ENCODE results near the gene OR10S1.
"Not testable (repeated sequence)": the region's sequence is repeated elsewhere in the genome, so short reads cannot be mapped to it uniquely, and the experiment has no call there.

Gene OR10S1, protein sequence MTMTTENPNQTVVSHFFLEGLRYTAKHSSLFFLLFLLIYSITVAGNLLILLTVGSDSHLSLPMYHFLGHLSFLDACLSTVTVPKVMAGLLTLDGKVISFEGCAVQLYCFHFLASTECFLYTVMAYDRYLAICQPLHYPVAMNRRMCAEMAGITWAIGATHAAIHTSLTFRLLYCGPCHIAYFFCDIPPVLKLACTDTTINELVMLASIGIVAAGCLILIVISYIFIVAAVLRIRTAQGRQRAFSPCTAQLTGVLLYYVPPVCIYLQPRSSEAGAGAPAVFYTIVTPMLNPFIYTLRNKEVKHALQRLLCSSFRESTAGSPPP

GRCh38 chr11:123977731-123978347, at the start of gene OR10S1:
Gene OR10S1 (minus strand): TSS chr11:123977781. CDS start chr11:123977664, 117 bp downstream.
- DNase-seq = no peak

GRCh38 chr11:124026498-124026897, 48.9 kb upstream of the OR10S1 start, which contains the start of gene OR10G8:
Gene OR10G8 (plus strand): TSS chr11:124026798. CDS start chr11:124029623, 2,825 bp downstream.
- DNase-seq = no peak

- DNase-seq = not testable (repeated sequence)
Measured at GRCh38 chr11:124015837-124016236, 38.3 kb upstream of the OR10S1 start.

DNA sequence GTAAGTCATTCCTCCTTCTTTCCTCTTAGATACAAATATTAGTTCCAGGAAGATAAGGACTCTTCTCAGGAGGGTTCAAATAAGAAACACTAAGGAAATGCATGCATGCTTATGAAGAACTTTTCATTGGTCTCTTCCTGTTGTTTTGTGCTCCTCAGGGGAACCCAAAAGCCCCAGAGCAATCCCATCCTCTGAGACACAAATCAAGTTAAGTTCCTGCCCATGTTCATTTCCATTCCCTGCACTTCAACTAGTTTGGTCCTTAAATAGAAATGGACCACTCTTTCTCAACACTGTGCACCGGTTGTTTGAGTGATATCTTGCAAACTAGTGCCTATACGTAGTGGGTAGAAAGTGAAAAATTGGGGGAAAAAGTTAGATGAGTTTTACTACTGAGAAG, 35.1 kb upstream of the OR10S1 start, which contains the start of gene OR10G4:
Gene OR10G4, plus strand, starts transcription at position 301 of the 400 bp plus-strand sequence. CDS start 2,578 bp downstream, outside the sequence.
- DNase-seq = no peak

DNA sequence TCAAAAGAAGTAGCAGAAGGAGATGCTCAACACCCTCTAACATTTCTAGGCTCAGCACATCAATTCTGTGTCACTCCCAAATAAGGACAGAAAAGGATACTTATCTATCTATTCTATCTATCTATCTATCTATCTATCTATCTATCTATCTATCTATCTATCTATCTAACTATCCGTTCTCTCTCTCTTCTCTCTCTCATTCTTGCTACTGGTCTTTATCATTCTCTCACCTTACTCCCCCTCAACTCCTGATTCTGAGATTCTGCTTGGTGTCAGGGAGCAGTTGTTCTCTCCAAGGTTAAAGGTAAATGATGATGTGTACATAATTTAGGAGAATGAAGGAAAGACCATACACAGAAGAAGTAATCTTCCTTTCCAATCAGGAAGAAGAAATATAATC, 17.5 kb upstream of the OR10S1 start, which contains the start of gene OR10G6:
Gene OR10G6, minus strand, starts transcription at position 43 of the 400 bp plus-strand sequence. Its CDS starts 0 bp downstream, at position 43.
- DNase-seq = no peak

- no peak for DNase-seq
Measured at GRCh38 chr11:123979311-123979710, 1.7 kb upstream of the OR10S1 start.

DNA sequence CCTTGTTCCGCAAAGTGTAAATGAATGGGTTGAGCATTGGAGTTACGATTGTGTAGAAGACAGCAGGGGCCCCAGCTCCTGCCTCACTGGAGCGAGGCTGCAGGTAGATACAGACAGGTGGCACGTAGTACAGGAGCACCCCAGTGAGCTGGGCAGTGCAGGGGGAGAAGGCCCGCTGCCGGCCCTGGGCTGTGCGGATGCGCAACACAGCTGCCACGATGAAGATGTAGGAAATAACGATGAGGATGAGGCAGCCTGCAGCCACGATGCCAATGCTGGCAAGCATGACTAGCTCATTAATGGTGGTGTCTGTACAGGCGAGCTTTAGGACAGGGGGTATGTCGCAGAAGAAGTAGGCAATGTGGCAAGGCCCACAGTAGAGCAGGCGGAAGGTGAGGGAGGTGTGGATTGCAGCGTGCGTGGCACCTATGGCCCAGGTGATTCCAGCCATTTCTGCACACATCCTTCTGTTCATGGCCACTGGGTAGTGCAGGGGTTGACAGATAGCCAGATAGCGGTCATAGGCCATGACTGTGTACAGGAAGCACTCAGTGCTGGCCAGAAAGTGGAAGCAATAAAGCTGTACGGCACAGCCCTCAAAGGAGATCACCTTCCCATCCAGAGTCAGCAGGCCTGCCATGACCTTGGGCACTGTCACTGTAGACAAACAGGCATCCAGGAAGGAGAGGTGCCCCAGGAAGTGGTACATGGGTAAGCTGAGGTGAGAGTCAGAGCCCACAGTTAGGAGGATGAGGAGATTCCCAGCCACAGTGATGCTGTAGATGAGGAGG, 616 bp downstream of the OR10S1 start:
- no peak for DNase-seq

DNA sequence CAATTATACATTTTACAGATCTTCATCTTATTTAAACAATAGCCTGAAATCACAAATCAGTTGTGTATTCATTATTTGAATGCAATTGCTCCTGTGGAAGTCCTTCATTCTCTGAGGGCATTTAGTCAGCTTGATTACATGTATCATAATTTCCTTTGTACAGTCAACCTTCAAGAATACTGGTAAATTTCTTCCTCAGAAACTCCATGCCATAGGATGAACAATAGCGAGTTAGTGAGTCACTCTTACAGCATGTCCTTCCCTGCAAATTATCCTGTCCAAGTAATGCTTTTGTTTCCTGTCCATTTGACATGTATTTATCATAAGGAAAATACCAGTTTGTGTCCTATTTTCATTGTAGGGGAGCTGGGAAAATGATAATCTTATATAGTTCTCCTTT, 3.8 kb downstream of the OR10S1 start:
- no peak for DNase-seq

- DNase-seq = no peak
Measured at GRCh38 chr11:123956752-123957151, 20.8 kb downstream of the OR10S1 start.

DNA sequence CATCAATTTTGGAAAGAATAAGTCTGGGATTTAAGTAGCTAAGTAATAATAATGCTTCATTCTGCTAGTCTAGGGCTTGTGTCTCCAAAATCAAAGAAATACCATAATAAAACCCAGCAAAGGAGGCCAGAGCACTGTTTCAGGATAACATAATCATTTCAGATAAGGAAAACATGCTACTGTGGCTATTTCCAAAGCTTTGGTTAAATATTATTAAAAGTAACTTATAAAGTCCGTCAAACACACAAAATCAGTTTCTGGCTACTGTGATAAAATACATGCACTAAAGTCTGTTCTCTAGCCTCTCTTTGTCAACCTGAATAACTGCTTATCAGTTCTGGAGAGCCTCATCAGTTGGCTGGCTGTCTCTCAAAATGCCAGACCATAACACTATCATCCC, 32.4 kb downstream of the OR10S1 start:
- DNase-seq = no peak

- no peak for DNase-seq
Measured at GRCh38 chr11:123943738-123944137, 33.8 kb downstream of the OR10S1 start, which contains the start of gene OR6T1. Gene OR6T1 (minus strand): TSS chr11:123943838. CDS start chr11:123943838, 0 bp downstream.

GRCh38 chr11:123942413-123942812, 35.2 kb downstream of the OR10S1 start:
- no peak for DNase-seq

- no peak for DNase-seq
Measured at GRCh38 chr11:123939317-123939716, 38.3 kb downstream of the OR10S1 start, which contains the start of gene OR4D5. Gene OR4D5 (plus strand): TSS chr11:123939617. CDS start chr11:123939617, 0 bp downstream.
